HG02981 (cell line): ENCODE results near the gene FAM241A.
A peak's percentile ranks its signal among the peaks of the same experiment; 100 is the strongest.
"Not testable (repeated sequence)": the region's sequence is repeated elsewhere in the genome, so short reads cannot be mapped to it uniquely, and the experiment has no call there.

Source experiments
- ATAC-seq: cut with Tn5 transposase; IDR thresholded peaks from one replicate; pipeline ENCODE4 v1.9.1; 2021; ENCODE audit warnings: mild to moderate bottlenecking, moderate library complexity; ENCODE audit not compliant: unreplicated experiment

FAM241A gene

GRCh38 chr4:112172180-112172579 lies 26.9 kb downstream of the FAM241A start:
- ATAC-seq = peak; percentile 72

GRCh38 chr4:112173593-112174558 lies 28.6 kb downstream of the FAM241A start:
- ATAC-seq = no peak

GRCh38 chr4:112175840-112176239 lies 30.6 kb downstream of the FAM241A start:
- no peak for ATAC-seq

- no peak for ATAC-seq
Observed at GRCh38 chr4:112176596-112176995, 31.3 kb downstream of the FAM241A start.

GRCh38 chr4:112178741-112179140 lies 33.5 kb downstream of the FAM241A start:
- not testable (repeated sequence) for ATAC-seq

- no peak for ATAC-seq
Observed at GRCh38 chr4:112181358-112182000, 36.2 kb downstream of the FAM241A start.

- no peak for ATAC-seq
Observed at GRCh38 chr4:112182604-112183003, 37.4 kb downstream of the FAM241A start.

GRCh38 chr4:112183252-112183651 lies 38.0 kb downstream of the FAM241A start:
- ATAC-seq = no peak

GRCh38 chr4:112184438-112184837 lies 39.2 kb downstream of the FAM241A start:
- ATAC-seq = no peak

GRCh38 chr4:112185334-112185733 lies 40.1 kb downstream of the FAM241A start:
- no peak for ATAC-seq

GRCh38 chr4:112185740-112186670 lies 40.8 kb downstream of the FAM241A start:
- no peak for ATAC-seq

- ATAC-seq = no peak
Observed at GRCh38 chr4:112189754-112190153, 44.5 kb downstream of the FAM241A start.

- ATAC-seq = no peak
Observed at GRCh38 chr4:112190684-112191083, 45.4 kb downstream of the FAM241A start.

- no peak for ATAC-seq
Observed at GRCh38 chr4:112196461-112196860, 51.2 kb downstream of the FAM241A start.

- ATAC-seq = no peak
Observed at GRCh38 chr4:112199041-112199440, 53.8 kb downstream of the FAM241A start.

GRCh38 chr4:112201915-112202505 lies 56.8 kb downstream of the FAM241A start:
- ATAC-seq = no peak

GRCh38 chr4:112203593-112203992 lies 58.3 kb downstream of the FAM241A start:
- no peak for ATAC-seq

- no peak for ATAC-seq
Observed at GRCh38 chr4:112206431-112206830, 61.2 kb downstream of the FAM241A start.

- ATAC-seq = not testable (repeated sequence)
Observed at GRCh38 chr4:112208137-112209095, 63.2 kb downstream of the FAM241A start.
